HG02571 (cell line): ENCODE measurements around the gene TECTA.

Experiments
- ATAC-seq: cut with Tn5 transposase; IDR thresholded peaks from one replicate; pipeline ENCODE4 v1.9.1; 2021; ENCODE audit warnings: mild to moderate bottlenecking, moderate library complexity; ENCODE audit not compliant: unreplicated experiment

The TECTA gene

DNA sequence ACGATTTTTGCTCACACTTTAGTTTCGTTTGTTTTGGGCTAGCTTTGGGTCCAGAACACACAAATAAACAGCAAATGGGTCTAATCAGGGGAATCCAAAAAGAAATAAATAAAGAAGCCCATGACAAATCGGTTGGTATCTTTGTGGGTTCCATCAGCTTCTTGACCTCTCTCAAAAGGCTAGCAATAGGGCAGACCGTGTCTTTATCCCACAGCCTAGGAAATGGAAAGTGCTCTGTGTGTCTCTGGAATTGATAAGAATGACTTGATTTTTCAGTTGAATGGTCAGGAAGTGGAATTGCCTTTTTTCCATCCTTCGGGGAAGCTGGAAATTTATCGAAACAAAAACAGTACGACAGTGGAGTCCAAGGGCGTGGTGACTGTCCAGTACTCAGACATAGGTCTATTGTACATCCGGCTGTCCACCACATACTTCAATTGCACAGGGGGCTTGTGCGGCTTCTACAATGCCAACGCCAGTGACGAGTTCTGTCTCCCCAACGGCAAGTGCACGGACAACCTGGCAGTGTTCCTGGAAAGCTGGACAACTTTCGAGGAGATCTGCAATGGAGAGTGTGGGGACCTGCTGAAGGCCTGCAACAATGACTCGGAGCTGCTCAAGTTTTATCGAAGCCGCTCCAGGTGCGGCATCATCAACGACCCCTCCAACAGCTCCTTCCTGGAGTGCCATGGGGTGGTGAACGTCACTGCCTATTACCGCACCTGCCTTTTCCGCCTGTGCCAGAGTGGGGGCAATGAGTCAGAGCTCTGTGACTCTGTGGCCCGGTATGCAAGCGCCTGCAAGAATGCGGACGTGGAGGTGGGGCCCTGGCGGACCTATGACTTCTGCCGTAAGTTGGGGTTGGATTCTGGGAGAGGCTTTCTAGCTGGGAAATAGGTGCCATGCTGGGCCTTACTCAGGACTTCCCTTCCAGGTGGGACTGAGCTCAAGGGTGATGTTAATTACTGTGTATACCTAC, 28.6 kb downstream of the TECTA start:
- no peak for ATAC-seq

GRCh38 chr11:121131656-121132055, 30.6 kb downstream of the TECTA start:
- no peak for ATAC-seq

- ATAC-seq: no peak
These were observed 31.4 kb downstream of the TECTA start for GRCh38 chr11:121132211-121132976.

DNA sequence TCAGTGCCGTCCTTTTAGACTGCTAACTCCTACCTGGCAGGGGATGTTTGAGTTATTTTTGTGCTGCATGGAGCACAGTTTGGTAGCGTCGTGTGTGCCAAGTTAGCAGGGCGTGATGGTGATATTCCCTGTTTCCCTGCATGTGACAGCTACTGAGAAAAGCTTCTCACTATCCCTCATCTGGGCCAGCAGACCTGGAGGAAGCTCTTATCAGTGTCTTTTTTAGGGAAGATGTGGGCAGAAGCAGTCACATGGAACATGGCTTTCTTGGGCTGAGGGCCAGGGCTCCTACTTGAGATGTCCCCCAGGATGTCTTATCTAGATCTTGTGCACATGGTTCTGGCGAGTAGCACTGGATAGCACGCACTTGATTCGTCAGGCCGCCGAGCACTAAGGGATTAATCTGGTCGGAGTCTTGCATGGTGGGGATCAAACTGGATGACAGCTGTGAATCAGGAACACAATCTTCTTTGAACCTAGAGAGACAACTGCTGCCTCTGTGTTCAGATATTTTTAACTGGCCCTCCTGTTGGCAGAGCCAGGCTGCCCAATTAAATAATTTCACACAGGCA, 33.8 kb downstream of the TECTA start:
- no peak for ATAC-seq

DNA sequence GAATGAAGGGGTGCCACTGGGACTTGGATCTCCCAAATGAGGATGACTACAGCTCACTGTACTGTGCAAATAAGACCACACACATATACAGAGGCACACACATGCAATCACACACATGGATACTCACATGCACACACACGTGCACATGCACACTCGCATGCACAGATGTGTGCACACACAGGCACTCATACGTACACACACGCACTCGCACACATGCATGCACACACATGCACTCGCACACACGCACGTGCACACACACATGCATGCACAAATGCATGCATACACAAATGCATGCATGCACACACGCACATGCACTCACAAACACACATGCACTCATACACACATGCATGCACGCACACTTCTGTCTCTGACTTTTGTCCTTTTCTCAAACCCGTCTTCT, 36.0 kb downstream of the TECTA start:
- no peak for ATAC-seq

DNA sequence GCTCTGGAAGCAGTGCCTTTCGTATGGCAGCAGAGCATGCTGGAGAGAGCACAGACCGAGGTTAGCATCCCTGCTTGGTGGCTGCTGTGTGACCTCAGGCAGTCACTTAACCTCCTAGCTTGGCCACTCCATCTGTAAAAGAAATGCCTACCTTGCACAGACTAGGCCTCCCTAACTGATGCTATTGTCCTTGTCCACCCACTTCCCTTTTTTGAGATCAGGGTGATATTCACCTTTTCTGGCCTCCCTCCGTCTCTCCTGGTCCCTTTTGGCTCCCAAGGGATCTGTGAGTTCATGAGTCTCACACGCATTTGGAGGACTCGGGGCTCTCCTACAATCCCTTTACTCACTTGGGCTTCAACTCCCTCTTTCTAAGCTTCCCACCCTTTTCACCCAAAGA, 37.2 kb downstream of the TECTA start:
- no peak for ATAC-seq

GRCh38 chr11:121140369-121140768, 39.3 kb downstream of the TECTA start:
- ATAC-seq: no peak

GRCh38 chr11:121141066-121141465, 40.0 kb downstream of the TECTA start:
- no peak for ATAC-seq

GRCh38 chr11:121143921-121144320, 42.9 kb downstream of the TECTA start:
- ATAC-seq: no peak

GRCh38 chr11:121144723-121145122, 43.7 kb downstream of the TECTA start:
- ATAC-seq: no peak

DNA sequence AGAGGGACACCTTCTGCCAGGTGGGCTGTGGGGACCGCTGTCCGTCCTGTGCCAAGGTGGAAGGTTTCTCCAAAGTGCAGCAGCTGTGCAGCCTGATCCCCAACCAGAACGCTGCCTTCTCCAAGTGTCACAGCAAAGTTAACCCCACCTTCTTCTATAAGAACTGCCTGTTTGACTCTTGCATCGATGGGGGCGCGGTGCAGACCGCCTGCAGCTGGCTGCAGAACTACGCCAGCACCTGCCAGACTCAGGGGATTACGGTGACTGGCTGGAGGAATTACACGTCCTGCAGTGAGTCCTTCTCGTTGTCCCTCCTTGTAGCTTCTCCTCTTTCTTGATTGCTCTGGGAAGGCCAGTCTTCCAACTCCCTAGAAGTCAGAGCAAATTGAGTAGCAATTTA, 44.8 kb downstream of the TECTA start:
- ATAC-seq: no peak

DNA sequence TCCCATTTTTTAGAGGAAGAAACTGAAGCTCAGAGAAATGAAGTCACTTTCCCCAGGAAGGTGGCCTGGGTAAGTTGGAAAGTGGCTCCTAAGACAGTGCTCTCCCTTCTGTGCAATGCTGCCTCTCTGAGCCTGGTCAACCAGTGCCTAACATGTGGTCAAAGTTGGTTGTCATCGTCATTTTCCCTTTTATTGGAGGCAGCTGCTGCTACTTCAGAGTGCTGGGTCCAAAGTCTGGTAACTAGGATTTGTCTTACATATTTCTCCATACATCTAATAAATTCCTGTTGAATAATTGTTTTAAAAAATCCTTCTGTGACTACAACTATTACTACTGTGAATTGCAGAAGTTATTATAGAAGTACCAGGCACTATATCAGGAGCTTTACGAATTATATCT, 48.1 kb downstream of the TECTA start:
- no peak for ATAC-seq

GRCh38 chr11:121151207-121151688, 50.2 kb downstream of the TECTA start:
- ATAC-seq: no peak

- ATAC-seq: no peak
These were observed 51.7 kb downstream of the TECTA start for GRCh38 chr11:121152764-121153163.

GRCh38 chr11:121153472-121153871, 52.4 kb downstream of the TECTA start:
- no peak for ATAC-seq

- no peak for ATAC-seq
These were observed 53.7 kb downstream of the TECTA start for GRCh38 chr11:121154486-121155314.

DNA sequence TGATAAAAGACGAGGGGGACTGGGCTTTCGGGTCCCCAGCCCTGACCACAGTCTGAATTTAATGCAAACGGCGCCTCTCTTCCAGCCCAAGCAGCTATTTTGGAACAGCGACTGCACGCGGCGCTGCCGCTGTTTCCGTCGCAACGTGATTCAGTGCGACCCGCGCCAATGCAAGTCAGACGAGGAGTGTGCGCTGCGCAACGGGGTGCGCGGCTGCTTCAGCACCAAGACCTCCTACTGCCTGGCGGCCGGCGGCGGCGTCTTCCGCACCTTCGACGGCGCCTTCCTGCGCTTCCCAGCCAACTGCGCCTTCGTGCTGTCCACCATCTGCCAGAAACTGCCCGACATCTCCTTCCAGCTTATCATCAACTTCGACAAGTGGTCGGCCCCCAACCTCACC, 56.7 kb downstream of the TECTA start:
- ATAC-seq: no peak

DNA sequence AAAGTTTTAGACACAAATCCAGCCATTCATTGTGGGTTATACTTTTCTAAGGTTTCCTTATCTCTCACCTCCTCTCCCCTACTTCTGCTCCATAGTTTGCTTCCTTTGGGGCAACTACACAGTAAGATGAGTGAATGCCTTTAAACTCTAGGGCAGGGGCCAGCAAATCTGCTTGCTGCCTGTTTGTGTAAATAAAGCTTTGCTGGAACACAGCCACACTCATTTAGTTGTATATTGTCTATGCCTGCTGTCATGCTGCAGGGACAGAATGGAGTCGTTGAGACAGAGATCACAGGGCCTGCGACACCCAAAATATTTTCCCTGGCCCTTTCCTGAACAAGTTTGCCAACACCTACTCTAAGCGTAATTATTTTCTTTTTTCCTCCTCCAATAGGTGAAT, 58.7 kb downstream of the TECTA start:
- no peak for ATAC-seq

GRCh38 chr11:121161349-121161917, 60.4 kb downstream of the TECTA start:
- ATAC-seq: no peak

- ATAC-seq: no peak
These were observed 62.7 kb downstream of the TECTA start for GRCh38 chr11:121163658-121164308.
